ENCODE measurements around the gene C19orf25. TPM values are rescaled to one million over a fixed set of nuclear protein-coding genes. Genes with fewer than 3 reads are reported as not detected.
"Not testable (repeated sequence)": the region's sequence is repeated elsewhere in the genome, so short reads cannot be mapped to it uniquely, and the experiment has no call there.

Gene C19orf25
- polyA plus RNA-seq, 1 of the 3 experiments (the other 2 are of a cell fraction), result 25.3 TPM

- TF ChIP-seq EP300 (IDR thresholded peaks at IDR 0.05; ENCODE audit: borderline replicate concordance in 1 of 2, low read depth in 1 of 2, low read length in 1 of 2), result no peak
- TF ChIP-seq YY1 (IDR thresholded peaks at IDR 0.05; ENCODE audit: low read depth), result no peak
- no peak for TF ChIP-seq IRF3 (IDR thresholded peaks at IDR 0.05; ENCODE audit: low read depth, low read length)
These were observed 2.3 kb upstream of the C19orf25 start (continued) for GRCh38 chr19:1481224-1481892.

GRCh38 chr19:1477056-1477455, 2.0 kb downstream of the C19orf25 start:
- not testable (repeated sequence) for H3K4me2 ChIP-seq; H3K9ac ChIP-seq; H3K4me3 ChIP-seq (ENCODE audit: low read depth in 2 of 2, low read length in 1 of 2); H2AFZ ChIP-seq (ENCODE audit: low read depth); H3K27ac ChIP-seq (ENCODE audit: low read depth in 2 of 2, low read length in 1 of 2); H3K9me3 ChIP-seq; DNase-seq; H3F3A ChIP-seq (replicated peaks; ENCODE audit: insufficient read depth); H3K27me3 ChIP-seq (ENCODE audit: insufficient read depth); H3K9me2 ChIP-seq
- WGBS (ENCODE audit: low lambda C conversion rate), result 97% methylated on average over 9 of the region's 9 CpGs
- Histone ChIP-seq H3K36me3 (replicated peaks in 1 of 2; ENCODE audit: control insufficient read depth in 1 of 2, insufficient read depth in 2 of 2, low read length in 1 of 2) (peaks cover 7 to 12% of the 10 kb centered on the region in 2 experiments), H4K20me1 (ENCODE audit: insufficient read depth) (peaks cover 36% of the 10 kb centered on the region), H3K79me2 (ENCODE audit: insufficient read depth) (peaks cover 47% of the 10 kb centered on the region), H3K4me1 (ENCODE audit: control insufficient read depth in 1 of 2, insufficient read depth in 2 of 2, low read depth in 1 of 2, low read length in 1 of 2) (peaks cover 3 to 16% of the 10 kb centered on the region in 2 experiments; a peak in 1 of 4 replicates)
- ChIA-PET POLR2A (interaction anchor here (0.6 kb wide), 1 partner anchor 14 kb away, joined by 3 read pairs; no protein-coding TSS in a partner anchor), CTCF (interaction anchor here (1.2 kb wide), 1 partner anchor 32 kb away, joined by 6 read pairs; no protein-coding TSS in a partner anchor)

- Histone ChIP-seq H3F3A (replicated peaks; ENCODE audit: insufficient read depth) (peaks cover 4% of the 10 kb centered on the region), H3K4me2 (no peak overlapping the region), H4K20me1 (ENCODE audit: insufficient read depth) (peaks cover 36% of the 10 kb centered on the region), H3K9me2 (no peaks in the 10 kb centered on the region), H3K79me2 (ENCODE audit: insufficient read depth) (peaks cover 51% of the 10 kb centered on the region), H3K27ac (ENCODE audit: low read depth in 2 of 2, low read length in 1 of 2) (no peak overlapping the region), H3K36me3 (replicated peaks in 1 of 2; ENCODE audit: control insufficient read depth in 1 of 2, insufficient read depth in 2 of 2, low read length in 1 of 2) (peaks cover 7 to 17% of the 10 kb centered on the region in 2 experiments), H3K4me1 (ENCODE audit: control insufficient read depth in 1 of 2, insufficient read depth in 2 of 2, low read depth in 1 of 2, low read length in 1 of 2) (peaks cover 3 to 16% of the 10 kb centered on the region in 2 experiments; a peak in 1 of 4 replicates), H3K9me3 (no peaks in the 10 kb centered on the region), H2AFZ (ENCODE audit: low read depth) (no peak overlapping the region), H3K4me3 (ENCODE audit: low read depth in 2 of 2, low read length in 1 of 2) (no peak overlapping the region), H3K27me3 (ENCODE audit: insufficient read depth) (no peaks in the 10 kb centered on the region), H3K9ac (no peak overlapping the region)
- no peak for TF ChIP-seq REST (IDR thresholded peaks at IDR 0.05; ENCODE audit: low read depth, low read length)
- TF ChIP-seq NRF1 (IDR thresholded peaks at IDR 0.05; ENCODE audit: low read depth, low read length), result no peak
- TF ChIP-seq TAF1 (IDR thresholded peaks at IDR 0.05; ENCODE audit: borderline replicate concordance, low read depth, low read length), result no peak
- TF ChIP-seq TCF12 (IDR thresholded peaks at IDR 0.05), result no peak
- TF ChIP-seq ELF1 (IDR thresholded peaks at IDR 0.05), result no peak
- TF ChIP-seq IRF3 (IDR thresholded peaks at IDR 0.05; ENCODE audit: low read depth, low read length), result no peak
- TF ChIP-seq PBX3 (IDR thresholded peaks at IDR 0.05), result no peak
- TF ChIP-seq RXRA (IDR thresholded peaks at IDR 0.05; ENCODE audit: borderline replicate concordance, low read depth), result no peak
- TF ChIP-seq NFIC (IDR thresholded peaks at IDR 0.05; ENCODE audit: borderline replicate concordance), result no peak
- no peak for TF ChIP-seq FOSL2 (IDR thresholded peaks at IDR 0.05; ENCODE audit: borderline replicate concordance, low read depth)
- TF ChIP-seq JUND (IDR thresholded peaks at IDR 0.05), result no peak
- TF ChIP-seq POLR2AphosphoS5 (IDR thresholded peaks at IDR 0.05; ENCODE audit: low read depth, low read length), result no peak
- no peak for TF ChIP-seq CTCF (IDR thresholded peaks at IDR 0.05)
- 99% methylated on average over 14 of the region's 31 CpGs for WGBS (ENCODE audit: low lambda C conversion rate)
- ChIA-PET CTCF (no interaction called here), POLR2A (no interaction called here)
- DNase-seq, result no peak
These were observed 3.1 kb downstream of the C19orf25 start for GRCh38 chr19:1475751-1476437.

Measured in SK-N-SH (cell line).